HG02884 (cell line): ENCODE measurements around the gene LPGAT1.
A peak's percentile ranks its signal among the peaks of the same experiment; 100 is the strongest.
"Not testable (repeated sequence)": the region's sequence is repeated elsewhere in the genome, so short reads cannot be mapped to it uniquely, and the experiment has no call there.

ENCODE experiments used
- ATAC-seq: cut with Tn5 transposase; IDR thresholded peaks from one replicate; pipeline ENCODE4 v1.9.1; 2021; ENCODE audit warnings: mild to moderate bottlenecking, moderate library complexity; ENCODE audit not compliant: unreplicated experiment

Gene LPGAT1, protein sequence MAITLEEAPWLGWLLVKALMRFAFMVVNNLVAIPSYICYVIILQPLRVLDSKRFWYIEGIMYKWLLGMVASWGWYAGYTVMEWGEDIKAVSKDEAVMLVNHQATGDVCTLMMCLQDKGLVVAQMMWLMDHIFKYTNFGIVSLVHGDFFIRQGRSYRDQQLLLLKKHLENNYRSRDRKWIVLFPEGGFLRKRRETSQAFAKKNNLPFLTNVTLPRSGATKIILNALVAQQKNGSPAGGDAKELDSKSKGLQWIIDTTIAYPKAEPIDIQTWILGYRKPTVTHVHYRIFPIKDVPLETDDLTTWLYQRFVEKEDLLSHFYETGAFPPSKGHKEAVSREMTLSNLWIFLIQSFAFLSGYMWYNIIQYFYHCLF

DNA sequence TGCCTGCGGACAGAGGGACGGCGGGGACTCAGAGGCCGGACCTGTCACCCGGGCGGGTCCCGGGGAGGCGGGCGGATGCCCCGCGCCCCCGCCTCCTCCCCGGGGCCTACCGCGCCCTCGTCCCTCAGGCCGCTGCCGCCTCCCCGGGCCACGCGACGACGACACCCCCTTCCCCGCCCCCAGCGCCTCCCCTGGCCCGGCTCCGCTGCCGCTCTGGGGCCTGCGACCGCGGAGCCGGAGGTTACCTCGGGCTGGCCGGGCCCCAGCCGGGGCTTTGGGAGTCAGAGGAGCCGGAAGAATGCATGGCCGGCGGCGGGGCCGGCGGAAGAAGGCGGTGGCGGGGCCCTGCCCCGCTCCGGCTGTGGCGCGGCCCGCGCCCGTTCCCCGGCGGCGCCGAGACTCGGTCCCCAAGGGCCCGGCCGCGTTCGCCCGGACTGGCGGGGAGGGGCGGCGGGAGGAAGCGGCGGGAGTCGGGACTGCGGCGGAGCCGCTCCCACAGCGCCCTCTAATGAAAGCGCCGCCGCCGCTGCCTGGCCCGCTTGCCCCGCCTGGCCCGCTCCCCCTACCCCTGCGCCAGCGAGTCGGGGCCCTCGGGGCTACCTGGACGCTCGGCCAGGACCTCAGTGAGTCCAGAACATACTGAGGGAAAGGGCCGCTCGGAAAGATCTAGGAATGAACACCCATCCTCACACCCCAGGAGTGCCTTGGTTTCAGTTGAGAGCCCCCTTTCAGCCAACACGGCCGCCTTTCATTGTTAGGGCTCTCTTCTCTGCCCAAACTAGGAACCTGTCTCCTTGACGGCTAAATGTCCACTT, at the start of gene LPGAT1:
Gene LPGAT1, minus strand, starts transcription at position 436 of the 815 bp plus-strand sequence. CDS start 1,467 bp downstream, outside the sequence.
- ATAC-seq: peak; percentile 65

DNA sequence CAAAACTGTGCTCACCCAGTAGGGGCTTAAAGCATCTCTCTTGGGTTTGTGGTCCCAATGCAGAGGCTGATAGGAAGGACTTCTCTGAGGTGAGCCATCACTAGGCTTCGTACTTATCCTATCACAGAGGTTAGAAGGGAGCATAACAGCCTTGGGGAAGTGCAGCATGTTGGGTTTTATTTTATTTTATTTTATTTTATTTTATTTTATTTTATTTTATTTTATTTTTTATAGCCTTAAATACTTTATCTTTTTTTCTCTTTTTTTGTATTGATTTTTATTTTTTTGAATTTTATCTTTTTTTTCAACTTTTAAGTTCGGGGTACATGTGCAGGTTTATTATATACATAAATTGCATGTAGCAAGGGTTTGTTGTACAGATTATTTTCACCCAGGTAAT, 48.9 kb upstream of the LPGAT1 start:
- no peak for ATAC-seq

DNA sequence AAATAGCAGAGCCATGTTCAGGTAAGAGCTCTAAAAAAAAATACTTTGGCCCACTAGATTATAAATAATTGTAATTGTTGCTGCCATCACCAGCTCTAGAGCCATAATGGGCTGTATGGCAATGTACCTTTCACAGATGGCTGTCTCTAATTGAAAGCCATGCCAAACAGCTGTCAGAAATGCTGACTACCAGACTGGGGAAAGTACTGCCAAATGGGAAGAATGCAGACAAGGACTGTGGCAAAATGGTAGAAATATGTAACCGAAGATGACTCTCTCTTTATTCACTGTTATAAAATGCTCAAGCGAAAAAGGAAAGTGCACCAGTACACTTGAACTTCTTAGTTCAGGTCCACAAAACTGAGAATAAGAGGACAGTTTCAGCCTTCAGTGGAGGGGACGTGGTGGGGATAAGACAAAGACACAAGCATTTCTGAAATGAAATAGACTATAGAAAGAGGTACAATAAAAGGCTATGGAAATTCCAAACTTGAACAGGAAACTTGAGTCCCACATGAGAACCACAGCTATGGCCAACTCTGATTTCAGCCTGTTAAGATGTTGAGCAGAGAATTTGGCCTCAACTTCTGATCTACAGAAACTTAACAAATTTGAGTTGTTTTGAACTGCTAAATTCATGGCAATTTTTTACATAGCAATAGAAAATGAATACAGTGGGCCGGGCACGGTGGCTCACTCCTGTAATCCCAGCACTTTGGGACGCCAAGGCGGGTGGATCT, 46.5 kb upstream of the LPGAT1 start:
- no peak for ATAC-seq

DNA sequence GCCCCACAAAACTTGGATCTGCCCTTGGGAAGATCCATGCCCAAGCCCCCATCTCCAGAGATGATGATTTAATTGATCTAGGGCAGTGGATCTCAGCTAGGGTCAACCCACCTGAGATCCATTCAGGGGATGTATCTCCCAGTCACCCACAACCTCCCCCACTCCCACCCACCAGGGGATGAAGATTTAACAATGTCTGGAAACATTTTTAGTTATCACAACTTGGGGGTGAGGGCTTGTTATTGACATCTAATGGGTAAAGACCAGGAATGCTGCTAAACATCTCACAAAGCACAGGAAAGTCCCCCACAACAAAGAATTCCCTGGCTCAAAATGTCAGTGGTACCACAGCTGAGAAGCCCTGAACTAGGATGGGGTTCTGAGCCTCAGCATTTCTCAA, 45.0 kb upstream of the LPGAT1 start:
- no peak for ATAC-seq

DNA sequence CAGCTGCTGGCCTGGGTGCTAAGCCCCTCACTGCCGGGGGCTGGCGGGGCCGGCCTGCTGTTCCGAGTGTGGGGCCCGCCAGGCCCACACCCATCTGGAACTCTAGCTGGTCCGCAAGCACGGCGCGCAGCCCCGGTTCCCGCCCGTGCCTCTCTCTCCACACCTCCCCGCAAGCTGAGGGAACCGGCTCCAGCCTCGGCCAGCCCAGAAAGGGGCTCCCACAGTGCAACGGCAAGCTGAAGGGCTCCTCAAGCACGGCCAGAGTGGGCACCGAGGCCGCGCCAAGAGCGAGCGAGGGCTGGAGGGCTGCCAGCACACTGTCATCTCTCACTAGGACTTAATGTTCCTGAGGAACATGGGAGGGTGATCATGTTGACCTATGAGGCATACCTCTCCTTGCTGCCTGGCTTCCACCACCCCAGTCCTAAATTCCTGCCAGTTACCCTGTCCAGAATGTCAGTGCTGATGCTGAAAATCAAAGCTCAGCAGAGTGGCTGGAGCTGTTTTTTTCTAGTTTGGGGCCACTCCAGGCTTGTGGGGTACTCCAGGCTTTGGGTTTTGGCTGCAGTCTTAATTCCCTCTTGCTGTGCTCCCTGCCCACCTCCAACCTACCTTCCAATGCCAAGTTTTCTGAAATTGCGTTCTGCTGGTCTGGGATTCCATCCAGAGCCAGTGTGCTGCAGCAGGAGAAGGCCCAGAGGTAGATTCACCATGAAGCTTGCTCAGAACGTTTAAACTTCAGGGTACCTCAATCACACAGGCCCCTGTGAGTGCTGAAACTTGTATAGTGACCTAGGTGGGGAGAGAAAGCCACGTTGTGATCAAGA, 44.2 kb upstream of the LPGAT1 start:
- ATAC-seq: no peak

DNA sequence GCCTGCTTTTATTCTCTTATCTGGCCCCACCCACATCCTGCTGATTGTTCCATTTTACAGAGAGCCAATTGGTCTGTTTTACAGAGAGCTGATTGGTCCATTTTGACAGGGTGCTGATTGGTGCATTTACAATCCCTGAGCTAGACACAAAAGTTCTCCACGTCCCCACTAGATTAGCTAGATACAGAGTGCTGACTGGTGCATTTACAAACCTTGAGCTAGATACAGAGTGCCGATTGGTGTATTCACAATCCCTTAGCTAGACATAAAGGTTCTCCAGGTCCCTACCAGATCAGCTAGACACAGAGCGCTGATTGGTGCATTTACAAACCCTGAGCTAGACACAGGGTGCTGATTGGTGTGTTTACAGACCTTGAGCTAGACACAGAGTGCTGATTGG, 43.2 kb upstream of the LPGAT1 start:
- ATAC-seq: not testable (repeated sequence)

DNA sequence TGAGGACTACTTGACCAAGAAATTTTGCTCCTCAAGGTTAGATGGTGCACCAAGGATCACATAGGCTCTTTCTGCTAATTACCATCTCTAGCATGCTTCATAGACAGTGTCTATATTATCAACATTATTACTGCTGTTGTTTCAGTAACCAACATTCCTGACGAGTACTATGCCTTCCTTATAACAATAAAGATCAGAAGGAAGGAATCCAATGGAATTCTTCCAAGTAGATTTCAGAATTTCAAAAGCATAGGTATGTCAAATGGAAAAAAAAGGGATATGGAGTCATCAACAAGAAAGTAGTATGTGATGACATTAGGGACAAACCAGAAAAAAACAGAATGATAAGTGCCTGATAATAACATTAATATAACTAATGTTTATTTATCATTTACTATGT, 39.6 kb upstream of the LPGAT1 start:
- no peak for ATAC-seq

DNA sequence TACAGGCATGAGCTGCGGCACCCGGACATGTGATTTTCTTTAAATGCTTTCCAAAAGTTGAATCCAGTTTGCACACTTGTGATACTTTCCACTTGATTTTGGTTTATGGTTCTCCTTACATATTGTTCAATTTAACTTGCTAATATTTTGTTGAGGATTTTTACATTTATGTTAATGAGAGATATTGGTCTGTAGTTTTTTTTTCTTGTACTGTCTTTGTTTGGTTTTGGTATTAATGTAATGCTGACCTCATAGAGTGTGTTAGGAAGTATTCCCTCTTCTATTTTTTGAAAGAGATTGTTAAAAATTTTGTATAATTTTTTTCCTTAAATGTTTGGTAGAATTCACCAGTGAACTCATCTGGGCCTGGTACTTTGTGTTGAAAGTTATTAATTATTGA, 34.6 kb upstream of the LPGAT1 start:
- ATAC-seq: no peak

DNA sequence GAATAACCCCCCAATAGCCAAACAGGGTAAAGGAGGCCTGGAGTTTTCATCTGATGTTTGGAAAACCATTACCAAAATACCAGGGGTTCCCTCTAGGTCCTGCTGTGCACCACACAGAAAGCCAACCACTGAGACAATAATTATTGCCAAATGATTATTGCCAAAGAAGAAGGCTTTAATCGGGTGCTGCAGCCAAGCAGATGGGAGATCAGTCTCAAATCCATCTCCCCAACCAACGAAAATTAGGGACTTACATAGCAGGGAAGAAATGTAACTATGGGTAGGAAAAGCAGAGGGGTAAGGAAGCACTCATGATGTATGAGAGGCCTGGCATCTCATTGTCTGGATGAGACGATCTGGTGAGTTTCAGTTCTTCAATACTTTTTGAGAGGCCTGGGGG, 28.8 kb upstream of the LPGAT1 start:
- ATAC-seq: no peak

DNA sequence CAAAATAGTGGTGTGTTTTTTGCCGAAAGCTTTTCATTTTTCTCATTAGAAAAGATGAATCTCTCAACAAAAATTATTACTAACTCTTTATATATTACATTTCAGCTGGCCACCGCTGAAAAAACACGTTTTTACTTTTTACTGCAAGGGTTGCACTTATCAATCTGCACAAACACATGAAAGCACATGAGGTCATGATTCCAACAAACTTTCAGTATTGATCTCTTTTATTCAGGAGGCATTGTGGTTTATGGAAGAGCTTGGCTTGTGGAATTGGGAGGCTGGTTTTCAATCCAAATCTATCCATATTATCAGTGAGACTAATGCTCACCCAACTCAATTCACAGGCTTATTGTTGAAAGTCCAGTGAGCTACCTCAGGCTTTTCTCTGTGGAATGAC, 20.6 kb upstream of the LPGAT1 start:
- no peak for ATAC-seq

DNA sequence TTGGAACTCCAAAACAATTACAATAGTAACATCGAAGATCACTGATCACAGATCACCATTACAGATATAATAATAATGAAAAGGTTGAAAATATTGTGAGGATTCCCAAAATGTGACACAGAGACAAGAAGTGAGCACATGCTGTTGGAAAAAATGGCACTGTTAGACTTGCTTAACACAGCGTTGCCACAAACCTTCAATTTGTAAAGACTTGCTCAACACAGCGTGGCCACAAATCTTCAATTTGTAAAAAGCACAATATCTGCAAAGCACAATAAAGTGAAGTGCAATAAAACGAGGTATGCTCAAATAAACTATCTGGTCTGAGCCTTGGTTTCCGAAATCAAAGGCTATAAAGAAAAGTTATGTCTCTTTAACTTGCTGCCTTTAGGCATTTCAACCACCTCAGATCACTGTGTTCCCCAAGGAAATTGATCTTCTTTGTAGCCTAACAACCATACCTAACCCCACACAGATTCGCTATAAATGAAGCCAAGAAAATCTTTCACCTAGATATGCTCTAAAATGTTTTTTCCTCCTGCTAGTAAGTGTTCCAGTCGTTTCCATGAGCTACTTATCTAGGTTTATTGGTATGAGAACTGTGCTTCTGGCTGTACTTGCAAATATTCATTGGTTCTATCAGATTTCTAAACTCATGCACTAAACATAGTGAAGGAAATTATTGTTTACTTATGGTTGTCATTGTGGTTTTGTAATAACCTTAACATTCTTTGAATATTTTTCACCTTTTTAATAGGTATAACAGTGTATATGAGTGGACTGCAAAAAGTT, 13.1 kb upstream of the LPGAT1 start:
- ATAC-seq: no peak

DNA sequence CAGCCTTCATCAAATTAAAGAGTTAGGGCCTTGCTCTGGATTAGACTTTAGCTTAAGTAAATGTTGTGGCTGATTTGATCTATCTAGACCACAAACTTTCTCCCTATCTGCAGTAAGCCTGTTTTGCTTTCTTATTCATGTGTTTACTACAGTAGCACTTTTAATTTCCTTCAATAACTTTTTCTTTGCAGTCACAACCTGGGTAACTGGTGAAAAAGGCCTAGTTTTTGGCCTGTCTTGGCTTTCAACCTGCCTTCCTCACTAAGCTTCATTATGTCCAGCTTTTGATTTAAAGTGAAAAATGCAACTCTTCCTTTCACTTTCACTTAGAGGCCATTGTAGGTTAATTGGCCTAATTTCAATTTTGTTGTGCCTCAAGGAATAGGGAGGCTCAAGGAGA, 12.5 kb upstream of the LPGAT1 start:
- no peak for ATAC-seq

DNA sequence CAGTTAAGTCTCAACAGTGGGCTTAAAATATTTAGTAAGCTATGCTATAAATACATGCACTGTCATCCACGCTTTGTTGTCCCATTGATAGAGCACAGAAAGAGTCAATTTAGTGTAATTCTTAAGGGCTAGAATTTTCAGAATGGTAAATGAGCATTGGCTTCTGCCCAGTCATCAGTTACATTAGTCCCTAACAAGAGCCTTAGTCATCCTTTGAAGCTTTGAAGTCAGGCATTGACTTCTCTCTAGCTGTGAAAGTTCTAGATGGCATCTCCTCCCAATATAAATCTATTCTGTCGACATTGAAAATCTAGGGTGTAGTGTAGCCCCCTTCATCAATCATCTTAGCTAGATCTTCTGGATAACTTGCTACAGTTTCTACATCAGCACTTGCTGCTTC, 12.0 kb upstream of the LPGAT1 start:
- ATAC-seq: no peak

DNA sequence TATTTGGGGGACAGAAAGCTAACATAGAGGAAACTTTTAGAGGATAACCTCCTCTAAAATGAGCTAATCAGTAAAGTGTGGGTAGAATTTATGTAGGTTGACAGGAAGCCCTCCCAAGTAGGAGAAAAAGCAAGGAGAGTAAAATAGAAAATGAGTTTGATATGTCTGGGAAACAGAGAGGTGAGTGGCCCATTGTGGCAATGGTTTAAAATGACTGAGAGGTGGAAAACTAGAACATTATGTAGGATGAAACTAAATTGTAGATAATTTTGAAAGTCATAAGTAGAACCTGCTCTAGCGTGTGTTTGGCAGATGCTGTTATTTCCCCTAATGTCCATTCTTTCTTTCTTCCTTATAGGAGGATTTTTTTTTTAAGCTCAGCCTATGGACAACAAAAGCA, 8.5 kb upstream of the LPGAT1 start:
- no peak for ATAC-seq

DNA sequence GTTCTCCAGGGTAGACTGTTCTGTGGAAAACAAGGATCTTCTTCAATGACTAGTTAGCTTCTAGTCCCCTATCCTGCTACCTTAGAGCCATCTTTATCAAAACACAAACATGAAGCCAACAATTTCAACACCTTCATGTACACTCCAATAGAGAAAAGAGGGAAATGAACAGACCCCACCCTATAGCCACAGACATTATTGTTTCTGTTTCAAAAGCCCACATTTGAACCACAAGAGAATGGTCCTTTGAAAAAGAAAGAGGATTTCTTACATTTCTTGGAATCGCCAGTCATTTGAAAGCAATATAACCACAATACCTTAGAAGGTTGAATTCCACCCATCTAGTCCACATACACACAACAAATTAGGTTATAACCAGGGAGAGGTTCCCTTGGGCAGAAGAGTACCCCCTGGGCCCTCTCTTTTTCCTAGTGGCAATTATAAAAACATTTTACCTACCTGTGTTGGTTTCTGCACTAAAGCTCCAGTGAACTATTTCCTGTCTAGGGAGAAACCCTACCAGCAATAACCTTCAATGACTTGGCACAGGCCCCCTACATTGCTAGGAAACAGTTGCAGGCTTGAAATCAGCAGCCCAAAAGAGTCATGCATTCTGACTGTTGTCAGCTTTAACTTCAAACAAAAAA, 2.7 kb upstream of the LPGAT1 start:
- ATAC-seq: no peak

DNA sequence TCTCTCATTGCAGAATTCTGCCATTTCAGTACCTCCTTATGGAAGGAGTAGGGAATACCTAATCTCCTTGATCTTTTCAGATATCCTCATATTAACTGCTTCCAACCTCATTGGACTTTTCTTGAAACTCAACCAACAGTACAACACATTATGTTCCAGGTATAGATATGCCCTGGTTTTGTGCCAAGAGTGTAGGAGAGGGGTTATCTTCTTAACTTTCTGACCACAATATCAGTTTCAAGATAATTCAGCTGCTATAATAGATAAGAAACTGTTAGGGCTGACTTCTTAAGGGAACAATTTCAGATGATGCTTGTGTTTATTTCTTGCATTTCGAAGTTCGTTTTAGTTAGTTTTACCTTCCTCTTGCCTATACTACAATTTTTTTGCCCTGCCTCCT, 2.1 kb upstream of the LPGAT1 start:
- no peak for ATAC-seq

DNA sequence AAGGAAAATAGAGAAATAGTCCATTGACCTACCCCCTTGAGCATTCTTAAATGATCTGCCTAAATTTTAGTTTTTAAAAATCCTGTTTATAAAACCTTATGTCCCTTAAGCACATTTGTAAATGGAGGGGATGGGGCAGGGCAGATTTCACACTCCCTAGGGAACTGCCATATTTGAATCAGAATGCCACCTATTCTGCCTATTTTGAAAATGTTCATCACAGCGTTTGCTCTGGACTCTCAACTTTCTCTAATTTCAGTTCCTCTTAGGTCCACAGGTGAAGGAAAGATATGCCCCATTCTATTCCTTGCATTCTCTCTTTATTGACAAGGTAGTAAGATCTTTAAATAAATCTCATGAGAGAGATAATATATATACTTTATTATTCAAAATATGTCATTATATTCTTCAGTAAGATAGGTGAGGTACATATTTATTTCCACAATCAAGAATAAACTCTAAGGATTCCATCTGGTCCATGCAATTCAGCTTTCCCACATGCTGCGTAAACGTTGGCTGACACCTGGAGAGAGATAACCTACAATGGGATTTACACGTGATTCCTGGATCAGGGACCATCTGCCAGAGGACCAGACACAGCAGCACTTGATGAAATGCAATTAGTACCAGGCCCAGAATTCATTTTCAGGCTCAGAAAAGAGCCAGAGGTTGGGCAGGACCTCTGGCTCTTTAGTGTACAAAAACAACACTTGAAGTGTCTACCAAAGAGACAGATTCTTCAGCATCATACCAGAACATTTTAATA, 1.2 kb upstream of the LPGAT1 start:
- ATAC-seq: no peak

DNA sequence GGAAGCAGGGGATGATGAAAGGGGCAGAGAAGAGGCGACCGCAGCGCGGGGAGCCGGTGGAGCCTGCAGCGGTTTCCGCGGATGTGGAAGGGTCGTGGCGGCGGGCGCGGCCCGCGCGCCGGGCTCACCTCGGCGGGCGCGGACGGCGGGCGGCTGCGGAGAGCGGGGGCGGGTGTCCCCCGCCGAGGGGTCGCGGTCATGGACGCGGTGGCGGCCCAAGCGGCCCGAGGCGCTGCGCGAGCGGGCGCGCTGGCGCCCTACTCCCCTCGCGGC, 572 bp downstream of the LPGAT1 start:
- peak; percentile 20 for ATAC-seq
